Osteoblast (primary cell): Measurements from ENCODE around the gene WNK2. TPM values are rescaled to one million over a fixed set of nuclear protein-coding genes. Genes with fewer than 3 reads are reported as not detected.
A peak's percentile ranks its signal among the peaks of the same experiment; 100 is the strongest.

ENCODE experiments used
- DNase-seq: peaks from one replicate; pipeline ENCODE4 v3.0.0; 2011; ENCODE audit warnings: low spot score, mixed read lengths; ENCODE audit not compliant: insufficient read length; ENCODE audit errors: missing footprints
- H2AFZ ChIP-seq: 2 replicates; pipeline ENCODE4 v1.6.0; 2011; ENCODE audit warnings: mild to moderate bottlenecking, low read length
- H3K27ac ChIP-seq: 2 replicates; pipeline ENCODE4 v1.5.1; 2011; ENCODE audit warnings: mild to moderate bottlenecking, low read depth, low read length, moderate library complexity
- H3K27me3 ChIP-seq: 2 replicates; pipeline ENCODE4 v1.6.0; 2012; ENCODE audit warnings: mild to moderate bottlenecking, control low read depth, inconsistent platforms, low read length, moderate library complexity; ENCODE audit not compliant: insufficient read depth
- H3K36me3 ChIP-seq: 2 replicates; pipeline ENCODE4 v1.5.1; 2011; ENCODE audit warnings: mild to moderate bottlenecking, low read length, control low read depth, moderate library complexity; ENCODE audit not compliant: insufficient read depth
- H3K4me1 ChIP-seq: 2 replicates; pipeline ENCODE4 v1.5.1; 2011; ENCODE audit warnings: mild to moderate bottlenecking, low read length, control low read depth, moderate library complexity; ENCODE audit not compliant: insufficient read depth
- H3K4me2 ChIP-seq: 2 replicates; pipeline ENCODE4 v1.6.0; 2011; ENCODE audit warnings: mild to moderate bottlenecking, low read length; ENCODE audit not compliant: insufficient read depth
- H3K4me3 ChIP-seq: fragments of 200-600 bp; sonication (generic); 3 replicates; pipeline ENCODE4 v1.5.1; 2012; ENCODE audit warnings: mild to moderate bottlenecking, low read length, inconsistent platforms; ENCODE audit not compliant: insufficient read depth
- H3K79me2 ChIP-seq: 2 replicates; pipeline ENCODE4 v1.6.0; 2012; ENCODE audit warnings: mild to moderate bottlenecking, low read length, control low read depth, inconsistent platforms; ENCODE audit not compliant: insufficient read depth
- H3K9me3 ChIP-seq: 2 replicates; pipeline ENCODE4 v1.5.1; 2011; ENCODE audit warnings: low read depth, low read length, control low read depth
- H4K20me1 ChIP-seq: 2 replicates; pipeline ENCODE4 v1.6.0; 2012; ENCODE audit warnings: mild to moderate bottlenecking, low read length, control low read depth; ENCODE audit not compliant: insufficient read depth
- total RNA-seq: library from RNA; depleted of rRNA; stranded (reverse); fragments of >200 nt; gene quantifications from 2 replicates; pipeline ENCODE4 v1.2.3, GENCODE V29; 2012
- TF ChIP-seq, protein P1 (sequence below): IDR thresholded peaks from 2 replicates; pipeline ENCODE4 v1.5.1; 2011; ENCODE audit warnings: mild to moderate bottlenecking, low read depth, low read length, moderate library complexity; ENCODE audit errors: extremely low read depth

Gene WNK2
- total RNA-seq, 1 donor: not detected

DNA sequence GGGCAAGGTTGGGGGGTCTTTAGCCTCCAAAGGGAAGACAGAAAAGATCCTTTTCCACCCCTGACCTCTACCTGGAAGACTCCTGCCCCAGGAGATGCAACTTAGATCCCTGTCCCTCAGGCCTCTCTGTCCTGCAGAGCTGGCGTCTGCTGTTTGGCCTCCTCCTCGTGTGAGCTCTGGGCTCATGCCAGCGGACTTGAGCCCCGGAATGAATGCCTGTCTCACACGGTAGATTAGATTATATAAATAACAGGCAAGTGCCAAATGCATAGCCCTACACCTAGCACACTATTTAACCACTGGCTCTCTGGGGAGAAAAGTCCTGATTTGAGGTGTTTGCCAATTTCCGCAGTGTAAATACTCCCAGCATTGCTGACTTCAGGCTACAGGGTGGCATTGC, 1.4 kb upstream of the WNK2 start:
- no peak for DNase-seq
- peaks cover 41% of the 10 kb centered on the region for H3K27me3 ChIP-seq
- no peaks in the 10 kb centered on the region for H3K36me3 ChIP-seq
- no peaks in the 10 kb centered on the region for H4K20me1 ChIP-seq
- no peak overlapping the region for H3K27ac ChIP-seq
- no peak overlapping the region for H2AFZ ChIP-seq
- TF ChIP-seq, protein P1, sequence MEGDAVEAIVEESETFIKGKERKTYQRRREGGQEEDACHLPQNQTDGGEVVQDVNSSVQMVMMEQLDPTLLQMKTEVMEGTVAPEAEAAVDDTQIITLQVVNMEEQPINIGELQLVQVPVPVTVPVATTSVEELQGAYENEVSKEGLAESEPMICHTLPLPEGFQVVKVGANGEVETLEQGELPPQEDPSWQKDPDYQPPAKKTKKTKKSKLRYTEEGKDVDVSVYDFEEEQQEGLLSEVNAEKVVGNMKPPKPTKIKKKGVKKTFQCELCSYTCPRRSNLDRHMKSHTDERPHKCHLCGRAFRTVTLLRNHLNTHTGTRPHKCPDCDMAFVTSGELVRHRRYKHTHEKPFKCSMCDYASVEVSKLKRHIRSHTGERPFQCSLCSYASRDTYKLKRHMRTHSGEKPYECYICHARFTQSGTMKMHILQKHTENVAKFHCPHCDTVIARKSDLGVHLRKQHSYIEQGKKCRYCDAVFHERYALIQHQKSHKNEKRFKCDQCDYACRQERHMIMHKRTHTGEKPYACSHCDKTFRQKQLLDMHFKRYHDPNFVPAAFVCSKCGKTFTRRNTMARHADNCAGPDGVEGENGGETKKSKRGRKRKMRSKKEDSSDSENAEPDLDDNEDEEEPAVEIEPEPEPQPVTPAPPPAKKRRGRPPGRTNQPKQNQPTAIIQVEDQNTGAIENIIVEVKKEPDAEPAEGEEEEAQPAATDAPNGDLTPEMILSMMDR: no peak
- H3K4me1 ChIP-seq: no peaks in the 10 kb centered on the region
- no peaks in the 10 kb centered on the region for H3K79me2 ChIP-seq
- no peak overlapping the region for H3K4me2 ChIP-seq
- H3K9me3 ChIP-seq: no peaks in the 10 kb centered on the region
- H3K4me3 ChIP-seq: no peak overlapping the region

DNA sequence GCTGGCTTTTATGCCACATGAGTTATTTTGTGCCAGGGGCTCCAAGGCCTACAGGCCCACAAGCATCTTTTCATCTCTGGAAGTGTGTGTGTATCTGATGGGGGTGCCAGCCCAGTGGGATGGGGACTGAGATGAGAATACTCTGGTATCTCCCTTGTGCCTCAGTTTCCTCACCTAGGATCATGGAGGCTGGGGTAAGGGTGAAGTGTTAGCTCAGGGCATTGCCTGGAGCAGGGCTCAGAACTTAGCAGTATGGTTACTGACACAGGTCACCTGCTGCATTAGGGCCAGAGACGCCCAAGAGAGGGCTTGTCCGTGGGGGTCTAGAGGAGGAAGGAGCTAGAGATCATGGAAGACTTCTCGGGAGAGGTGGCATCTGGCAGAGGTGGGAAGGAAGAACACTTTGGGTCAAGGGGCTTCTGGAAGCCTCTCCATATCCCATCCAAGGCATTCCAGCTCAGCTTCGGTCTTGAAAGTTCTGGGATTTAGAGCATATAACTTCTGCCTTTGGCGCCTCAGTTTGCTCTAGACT, 742 bp upstream of the WNK2 start:
- Histone ChIP-seq H3K4me2 (no peak overlapping the region), H3K4me3 (no peak overlapping the region), H2AFZ (no peak overlapping the region), H3K27ac (no peak overlapping the region), H3K27me3 (peaks cover 41% of the 10 kb centered on the region), H3K36me3 (no peaks in the 10 kb centered on the region), H3K9me3 (no peaks in the 10 kb centered on the region), H3K79me2 (no peaks in the 10 kb centered on the region), H4K20me1 (no peaks in the 10 kb centered on the region), H3K4me1 (no peaks in the 10 kb centered on the region)
- TF ChIP-seq, protein P1: no peak
- peak; percentile 81 for DNase-seq

DNA sequence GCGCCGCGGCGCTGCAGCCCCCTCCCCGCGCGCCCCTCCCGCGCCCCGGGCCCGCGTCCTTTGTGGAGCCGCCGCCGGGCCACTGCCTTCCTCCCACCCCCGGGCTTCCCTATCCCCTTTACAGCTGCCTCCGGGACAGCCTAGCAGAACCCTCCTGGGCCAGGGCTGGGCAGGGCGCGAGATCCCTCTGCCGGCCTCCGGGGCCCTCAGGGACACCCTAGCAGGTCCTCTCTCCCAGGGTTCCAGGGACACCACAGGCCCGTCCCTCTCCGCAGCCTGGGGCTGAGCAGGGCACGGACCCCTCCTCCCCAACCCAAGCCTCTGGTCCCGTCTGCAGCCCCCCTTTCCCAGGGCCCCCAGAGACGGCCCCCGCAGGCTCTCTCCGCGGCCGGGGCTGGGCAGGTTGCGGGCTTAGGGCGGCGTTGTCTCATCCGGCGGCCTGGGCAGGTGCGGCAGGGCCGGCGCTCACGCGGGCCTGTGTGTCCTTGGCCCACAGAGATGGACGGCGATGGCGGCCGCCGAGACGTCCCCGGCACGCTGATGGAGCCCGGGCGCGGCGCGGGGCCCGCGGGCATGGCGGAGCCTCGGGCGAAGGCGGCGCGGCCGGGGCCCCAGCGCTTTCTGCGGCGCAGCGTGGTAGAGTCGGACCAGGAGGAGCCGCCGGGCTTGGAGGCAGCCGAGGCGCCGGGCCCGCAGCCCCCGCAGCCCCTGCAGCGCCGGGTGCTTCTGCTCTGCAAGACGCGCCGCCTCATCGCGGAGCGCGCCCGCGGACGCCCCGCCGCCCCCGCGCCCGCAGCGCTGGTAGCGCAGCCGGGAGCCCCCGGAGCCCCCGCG, 710 bp downstream of the WNK2 start:
- peaks cover 38% of the 10 kb centered on the region for H3K27me3 ChIP-seq
- H3K4me3 ChIP-seq: no peak overlapping the region
- H3K27ac ChIP-seq: no peak overlapping the region
- no peaks in the 10 kb centered on the region for H4K20me1 ChIP-seq
- DNase-seq: peak; percentile 91
- H3K4me1 ChIP-seq: no peaks in the 10 kb centered on the region
- no peaks in the 10 kb centered on the region for H3K36me3 ChIP-seq
- no peaks in the 10 kb centered on the region for H3K9me3 ChIP-seq
- no peak overlapping the region for H2AFZ ChIP-seq
- H3K4me2 ChIP-seq: no peak overlapping the region
- H3K79me2 ChIP-seq: no peaks in the 10 kb centered on the region
- TF ChIP-seq, protein P1: no peak

DNA sequence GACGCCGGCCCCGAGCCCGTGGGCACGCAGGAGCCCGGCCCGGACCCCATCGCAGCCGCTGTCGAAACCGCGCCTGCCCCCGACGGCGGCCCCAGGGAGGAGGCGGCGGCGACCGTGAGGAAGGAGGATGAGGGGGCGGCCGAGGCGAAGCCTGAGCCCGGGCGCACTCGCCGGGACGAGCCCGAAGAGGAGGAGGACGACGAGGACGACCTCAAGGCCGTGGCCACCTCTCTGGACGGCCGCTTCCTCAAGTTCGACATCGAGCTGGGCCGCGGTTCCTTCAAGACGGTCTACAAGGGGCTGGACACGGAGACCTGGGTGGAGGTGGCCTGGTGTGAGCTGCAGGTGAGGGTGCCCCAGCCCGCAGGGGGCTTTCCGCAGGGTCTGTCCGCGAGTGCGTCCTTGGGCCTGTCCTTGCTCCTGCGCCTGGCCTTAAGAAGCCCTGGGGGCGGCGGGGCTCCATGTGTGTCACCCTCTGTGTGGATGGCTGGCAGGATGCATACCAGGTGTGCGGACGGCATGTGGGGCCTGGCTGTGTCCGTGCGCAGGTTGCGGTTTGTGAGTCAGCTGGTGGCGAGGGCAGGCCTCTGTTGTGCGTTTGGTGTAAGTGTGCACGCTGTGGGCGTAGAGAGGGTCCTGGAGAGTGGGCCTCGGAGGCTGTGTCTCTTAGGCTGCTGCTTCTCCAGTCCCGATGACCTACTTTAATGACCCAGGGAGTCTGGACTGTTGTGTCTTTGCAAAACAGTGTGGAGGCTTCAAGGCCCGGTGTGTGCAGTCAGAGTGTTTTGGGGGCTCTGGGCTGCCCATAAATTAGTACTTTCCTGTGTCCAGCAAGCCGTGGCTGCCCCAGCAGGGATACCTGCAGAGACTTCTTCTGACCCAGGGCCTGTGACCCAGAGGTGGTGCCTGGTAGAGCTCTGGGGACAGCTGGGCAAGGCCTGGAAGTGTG, 1.6 kb downstream of the WNK2 start:
- no peak overlapping the region for H2AFZ ChIP-seq
- H3K9me3 ChIP-seq: no peaks in the 10 kb centered on the region
- no peaks in the 10 kb centered on the region for H4K20me1 ChIP-seq
- TF ChIP-seq, protein P1: no peak
- no peak overlapping the region for H3K4me3 ChIP-seq
- peak; percentile 79 for DNase-seq
- H3K27ac ChIP-seq: no peak overlapping the region
- no peaks in the 10 kb centered on the region for H3K79me2 ChIP-seq
- no peaks in the 10 kb centered on the region for H3K4me1 ChIP-seq
- H3K36me3 ChIP-seq: no peaks in the 10 kb centered on the region
- no peak overlapping the region for H3K4me2 ChIP-seq
- H3K27me3 ChIP-seq: peaks cover 36% of the 10 kb centered on the region
